SU-DHL-6 (cell line): ENCODE results near the gene DNPH1.

ENCODE experiments used
- H2AFZ ChIP-seq: fragments of 200-600 bp; sonication (generic); 2 replicates; pipeline ENCODE4 v1.6.1; 2014; ENCODE audit warnings: low read depth, mild to moderate bottlenecking, moderate library complexity, mixed read lengths, antibody characterized with exemption, low read length; ENCODE audit not compliant: severe bottlenecking
- H3F3A ChIP-seq: fragments of 200-600 bp; shearing (Covaris generic); 2 replicates; pipeline ENCODE4 v1.6.0; 2016; ENCODE audit warnings: antibody characterized with exemption, mild to moderate bottlenecking; ENCODE audit not compliant: insufficient read depth
- H3K27ac ChIP-seq: fragments of 200-600 bp; sonication (generic); 2 replicates; pipeline ENCODE4 v1.5.1; 2016; ENCODE audit warnings: low read depth, mild to moderate bottlenecking, low read length, moderate library complexity, mixed read lengths
- H3K27me3 ChIP-seq: fragments of 200-600 bp; sonication (generic), shearing (Covaris generic); 2 replicates; pipeline ENCODE4 v1.6.0; 2014; ENCODE audit warnings: mild to moderate bottlenecking, low read length
- H3K36me3 ChIP-seq: fragments of 200-600 bp; sonication (generic); 2 replicates; pipeline ENCODE4 v1.6.1; 2014; ENCODE audit warnings: mild to moderate bottlenecking, low read length, mixed read lengths
- H3K4me2 ChIP-seq: fragments of 300-600, 200-600 bp; shearing (Covaris generic), sonication (generic); 2 replicates; pipeline ENCODE4 v1.6.0; 2014; ENCODE audit warnings: low read length, low read depth, mild to moderate bottlenecking; ENCODE audit not compliant: poor library complexity, severe bottlenecking
- H3K4me3 ChIP-seq: fragments of 200-600 bp; sonication (generic); 2 replicates; pipeline ENCODE4 v1.5.1; 2014; ENCODE audit warnings: antibody characterized with exemption, low read length, mild to moderate bottlenecking, mixed read lengths; ENCODE audit not compliant: insufficient read depth, poor library complexity, severe bottlenecking
- H3K79me2 ChIP-seq: fragments of 200-600 bp; sonication (generic); 2 replicates; pipeline ENCODE4 v1.6.1; 2014; ENCODE audit warnings: mild to moderate bottlenecking, low read length, moderate library complexity; ENCODE audit not compliant: insufficient read depth
- H3K9ac ChIP-seq: fragments of 200-600 bp; sonication (generic); 2 replicates; pipeline ENCODE4 v1.7.0; 2014; ENCODE audit warnings: mild to moderate bottlenecking, low read length
- H3K9me2 ChIP-seq: fragments of 200-600 bp; sonication (generic); replicated peaks from 2 replicates; pipeline ENCODE4 v1.6.1; 2014; ENCODE audit warnings: low read length; ENCODE audit not compliant: insufficient read depth
- H3K9me3 ChIP-seq: fragments of 200-600 bp; sonication (generic); 2 replicates; pipeline ENCODE4 v1.6.1; 2014; ENCODE audit warnings: low read length, mixed read lengths; ENCODE audit not compliant: insufficient read depth
- H4K20me1 ChIP-seq: fragments of 200-600 bp; sonication (generic); 2 replicates; pipeline ENCODE4 v1.6.1; 2014; ENCODE audit warnings: low read depth, mild to moderate bottlenecking, antibody characterized with exemption, low read length, moderate library complexity, mixed read lengths
- CTCF ChIP-seq: fragments of 200-600 bp; sonication (generic); IDR thresholded peaks from one replicate; pipeline ENCODE4 v1.5.1; 2017; ENCODE audit warnings: antibody characterized with exemption, mild to moderate bottlenecking, low read length, moderate library complexity; ENCODE audit not compliant: insufficient read depth, poor library complexity, severe bottlenecking
- EZH2phosphoT487 ChIP-seq: fragments of 200-600 bp; sonication (generic), shearing (Covaris generic); conservative IDR thresholded peaks from 2 replicates; pipeline ENCODE4 v1.6.1; 2018; ENCODE audit warnings: mild to moderate bottlenecking, antibody characterized with exemption, low read length, moderate library complexity, mixed read lengths

DNPH1 gene

GRCh38 chr6:43228951-43229802 is at the start of gene DNPH1:
TSS of gene DNPH1 (minus strand) at chr6:43229481. CDS start at chr6:43229456, 25 bp downstream.
- H4K20me1 ChIP-seq: no peaks in the 10 kb centered on the region
- H3K9me2 ChIP-seq: no peaks in the 10 kb centered on the region
- peaks cover 4% of the 10 kb centered on the region; the same call in 1 of the 2 replicates for H3K36me3 ChIP-seq
- peaks cover 18% of the 10 kb centered on the region for H3K79me2 ChIP-seq
- H3K9me3 ChIP-seq: no peaks in the 10 kb centered on the region
- H2AFZ ChIP-seq: peak within 1 kb of the TSS; percentile 44
- peak within 1 kb of the TSS; percentile 49 for H3K27ac ChIP-seq
- H3K4me3 ChIP-seq: peak within 1 kb of the TSS; percentile 63
- peak within 1 kb of the TSS; percentile 66 for H3K9ac ChIP-seq
- TF ChIP-seq EZH2phosphoT487 (no peak), CTCF (peak; percentile 99)
- H3F3A ChIP-seq: peaks cover 24% of the 10 kb centered on the region
- H3K27me3 ChIP-seq: no peaks in the 10 kb centered on the region
- peak within 1 kb of the TSS; percentile 59 for H3K4me2 ChIP-seq

- H3F3A ChIP-seq: no peaks in the 10 kb centered on the region
- H3K9ac ChIP-seq: no peak overlapping the region
- H3K36me3 ChIP-seq: no peaks in the 10 kb centered on the region
- no peak overlapping the region for H3K4me2 ChIP-seq
- no peaks in the 10 kb centered on the region for H3K79me2 ChIP-seq
- H3K9me2 ChIP-seq: no peaks in the 10 kb centered on the region
- H2AFZ ChIP-seq: no peak overlapping the region
- no peak overlapping the region for H3K27ac ChIP-seq
- TF ChIP-seq EZH2phosphoT487 (no peak), CTCF (no peak)
- no peak overlapping the region for H3K4me3 ChIP-seq
- H3K27me3 ChIP-seq: no peaks in the 10 kb centered on the region
- H3K9me3 ChIP-seq: no peaks in the 10 kb centered on the region
- no peaks in the 10 kb centered on the region for H4K20me1 ChIP-seq
These were observed 49.3 kb upstream of the DNPH1 start for GRCh38 chr6:43278524-43279078.

- Histone ChIP-seq H3K27ac (no peak overlapping the region), H3K9ac (no peak overlapping the region), H3K36me3 (no peaks in the 10 kb centered on the region), H3K27me3 (no peaks in the 10 kb centered on the region), H3K79me2 (no peaks in the 10 kb centered on the region), H3K4me3 (no peak overlapping the region), H3F3A (no peaks in the 10 kb centered on the region), H3K4me2 (no peak overlapping the region), H2AFZ (no peak overlapping the region), H3K9me3 (no peaks in the 10 kb centered on the region), H3K9me2 (no peaks in the 10 kb centered on the region), H4K20me1 (no peaks in the 10 kb centered on the region)
- TF ChIP-seq CTCF (no peak), EZH2phosphoT487 (no peak)
These were observed 48.6 kb upstream of the DNPH1 start for GRCh38 chr6:43277643-43278523.
